ENCODE data around the gene KCTD1.

KCTD1 gene

DNA sequence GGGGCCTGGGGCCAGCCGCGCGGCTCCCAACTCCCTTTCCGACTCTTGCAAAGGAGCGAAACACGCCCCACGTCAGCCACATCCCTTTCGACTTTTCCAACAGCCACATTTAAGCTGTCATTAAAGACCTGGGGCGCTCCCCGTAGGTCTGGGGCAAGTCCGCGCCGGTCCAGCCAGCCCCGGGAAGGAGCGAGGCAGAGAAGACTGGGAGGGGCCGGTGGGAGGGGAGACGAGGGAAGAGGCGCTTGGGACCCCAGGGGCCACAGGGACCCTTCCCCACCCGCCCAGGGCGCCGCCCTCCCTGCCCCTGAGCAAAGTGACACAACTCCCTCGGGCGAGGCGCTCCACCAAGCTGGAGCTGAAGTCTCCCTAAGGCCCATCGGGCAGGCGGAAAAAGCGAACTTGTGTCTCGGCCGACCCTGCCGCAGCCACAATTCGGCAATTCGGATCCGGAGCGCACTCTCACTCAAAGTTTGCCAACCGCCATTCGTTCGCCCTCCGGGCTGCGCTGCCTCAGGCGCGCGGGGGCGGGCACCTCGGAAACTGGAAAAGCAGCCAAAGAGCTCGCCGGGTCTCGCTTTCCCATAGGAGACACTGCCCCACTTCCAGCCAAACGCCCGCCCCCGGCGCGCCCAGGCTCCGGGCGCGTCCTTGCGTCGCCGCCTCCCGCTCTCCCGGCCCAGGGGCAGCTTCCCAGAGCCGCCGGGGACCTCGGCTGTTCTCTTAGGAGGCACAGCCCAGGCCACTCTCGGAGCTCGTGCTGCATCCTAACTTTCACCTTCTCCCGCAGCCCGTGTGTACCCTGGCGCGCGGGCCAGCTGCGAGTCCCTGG, 1.1 kb upstream of the KCTD1 start:
- DNase-seq, result peak; percentile 4

DNA sequence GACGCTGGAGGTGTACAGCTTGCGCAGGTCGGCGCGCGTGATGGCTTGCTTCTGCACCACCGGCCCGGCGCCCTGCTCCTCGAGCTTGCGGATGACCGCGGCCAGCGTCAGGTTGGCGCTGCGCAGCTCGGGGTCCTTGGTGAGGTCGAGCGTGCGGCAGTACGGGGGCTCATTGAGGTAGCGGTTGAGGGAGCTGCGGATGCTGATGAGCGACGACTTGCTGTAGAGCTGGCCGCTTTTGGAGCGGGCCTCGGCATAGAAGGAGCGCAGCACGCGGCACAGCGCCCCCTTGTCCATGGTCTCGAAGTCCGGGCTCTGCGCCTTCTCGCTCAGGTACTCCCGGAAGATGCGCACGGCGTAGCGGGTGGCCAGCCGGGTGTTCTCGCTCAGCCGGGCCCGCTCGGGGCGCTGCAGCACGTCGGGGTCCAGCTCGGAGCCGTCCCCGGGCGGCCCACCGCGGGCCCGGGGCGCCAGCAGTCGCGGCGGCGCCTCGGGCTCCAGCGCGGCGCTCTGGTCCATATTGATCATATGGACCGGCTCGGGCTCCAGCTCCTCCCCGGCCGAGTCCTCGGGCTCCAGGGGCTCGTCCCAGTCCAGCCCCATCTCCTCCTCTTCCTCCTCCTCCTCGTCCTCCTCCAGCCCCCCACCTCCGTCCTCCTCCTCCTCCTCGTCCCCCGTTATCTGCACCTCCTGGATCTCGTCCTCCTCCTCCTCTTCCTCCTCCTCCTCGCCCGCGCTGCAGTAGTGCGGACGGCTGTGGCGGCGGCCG, 523 bp downstream of the KCTD1 start:
- DNase-seq, result peak; percentile 55

DNA sequence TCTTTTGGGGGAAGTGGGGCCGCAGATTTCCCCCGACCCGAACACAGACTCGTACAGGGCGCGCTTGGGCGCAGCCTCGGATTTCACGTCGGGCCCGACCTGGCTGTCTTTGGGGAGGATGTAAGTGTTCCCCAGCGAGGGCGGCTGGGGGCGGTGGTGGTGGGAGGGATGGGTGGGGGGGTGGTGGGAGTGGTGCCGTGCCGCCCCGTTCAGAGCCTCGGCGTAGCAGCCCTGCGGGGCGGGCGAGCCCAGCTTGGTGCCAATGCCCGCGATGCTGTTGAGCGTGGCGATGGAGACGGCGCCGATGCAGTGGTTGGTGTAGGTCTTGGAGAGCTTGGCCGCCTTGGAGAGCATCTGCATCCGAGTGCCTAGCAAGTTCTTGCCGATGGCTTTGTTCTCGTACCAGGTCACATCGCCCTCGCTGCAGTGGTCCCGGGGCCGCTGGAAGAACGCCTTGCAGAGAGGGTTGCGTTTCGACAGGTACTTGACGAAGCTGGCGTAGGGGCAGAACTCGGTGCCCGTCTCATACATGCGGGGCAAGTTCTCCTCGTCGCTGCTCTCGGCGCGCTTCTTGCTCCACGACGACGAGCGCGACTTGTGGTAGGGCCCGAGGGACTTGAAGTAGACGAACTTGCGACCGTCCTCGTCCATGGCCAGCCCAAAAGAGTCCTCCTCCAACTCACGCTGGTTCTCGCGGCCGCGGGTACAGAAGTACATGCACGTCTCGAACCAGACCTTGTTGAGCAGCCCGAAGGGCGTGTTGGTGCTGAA, 1.3 kb downstream of the KCTD1 start:
- DNase-seq, result no peak

DNA sequence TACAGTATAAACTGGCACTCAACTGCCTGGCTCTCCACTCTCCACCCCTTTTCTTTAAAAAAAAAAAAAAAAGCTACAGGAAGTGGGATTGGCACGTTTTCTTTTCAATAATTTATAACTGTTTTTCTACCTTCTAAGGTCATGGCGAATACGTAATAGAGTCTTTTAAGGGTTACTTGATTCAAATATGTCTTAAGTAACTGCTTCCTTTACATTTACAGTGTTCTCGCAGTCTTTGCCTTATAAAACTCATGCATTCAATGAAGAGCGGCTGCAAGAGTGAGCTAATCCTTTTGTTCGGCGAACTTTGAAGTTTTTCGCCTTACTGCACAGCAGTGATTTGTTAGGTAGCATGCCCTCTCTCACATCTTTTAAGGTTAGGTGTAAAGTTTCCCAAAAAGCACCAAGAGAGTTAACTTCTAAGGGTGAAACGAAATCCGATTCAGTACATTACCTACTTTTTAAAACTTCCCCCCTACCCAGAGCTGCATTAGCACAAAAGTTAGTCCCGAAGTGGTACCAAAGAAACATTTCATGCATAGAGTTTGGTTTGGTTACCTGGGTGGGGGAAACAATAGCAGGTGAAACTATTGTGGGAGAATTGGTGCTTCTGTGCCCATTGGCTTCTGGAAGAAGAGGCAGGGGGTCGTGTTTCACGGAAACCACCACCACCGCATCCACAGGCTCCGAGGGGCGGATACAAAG, 2.0 kb downstream of the KCTD1 start:
- no peak for DNase-seq

DNA sequence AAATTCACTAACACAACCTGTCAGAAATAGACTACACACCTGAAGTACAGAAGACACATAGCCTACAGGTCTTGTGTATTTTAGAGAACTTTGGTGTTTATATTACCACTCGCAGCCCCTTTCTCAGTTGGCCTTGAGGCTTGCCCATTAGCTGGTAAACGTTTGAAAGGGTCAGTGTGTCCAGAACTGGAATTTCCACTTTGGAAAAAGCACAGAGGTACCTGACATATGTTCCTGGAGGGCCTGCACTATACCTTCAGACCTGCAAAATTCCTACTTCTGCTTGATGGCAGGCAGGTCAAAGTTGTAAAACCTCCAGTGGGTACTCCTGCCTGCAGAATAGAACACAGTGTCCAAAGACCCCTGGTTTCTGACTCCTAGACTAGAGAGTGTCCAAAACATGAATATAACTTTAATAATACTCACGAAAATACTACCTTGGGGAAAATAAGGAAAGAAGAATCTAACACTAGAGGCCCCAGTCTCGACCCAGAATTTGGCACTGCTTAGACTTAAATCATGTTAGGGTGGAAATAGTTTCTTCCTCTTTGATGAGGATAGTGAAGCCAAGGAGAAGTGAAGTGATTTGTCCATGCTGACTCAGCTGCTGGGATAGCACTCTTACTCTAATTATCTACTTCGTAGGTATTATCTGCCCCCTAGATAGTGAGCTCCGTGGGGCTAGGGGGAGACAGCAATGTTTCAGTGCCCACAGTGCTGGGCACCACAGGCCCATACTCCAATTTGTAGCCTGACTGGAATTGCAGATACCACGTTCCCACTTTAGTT, 2.8 kb downstream of the KCTD1 start:
- no peak for DNase-seq

DNA sequence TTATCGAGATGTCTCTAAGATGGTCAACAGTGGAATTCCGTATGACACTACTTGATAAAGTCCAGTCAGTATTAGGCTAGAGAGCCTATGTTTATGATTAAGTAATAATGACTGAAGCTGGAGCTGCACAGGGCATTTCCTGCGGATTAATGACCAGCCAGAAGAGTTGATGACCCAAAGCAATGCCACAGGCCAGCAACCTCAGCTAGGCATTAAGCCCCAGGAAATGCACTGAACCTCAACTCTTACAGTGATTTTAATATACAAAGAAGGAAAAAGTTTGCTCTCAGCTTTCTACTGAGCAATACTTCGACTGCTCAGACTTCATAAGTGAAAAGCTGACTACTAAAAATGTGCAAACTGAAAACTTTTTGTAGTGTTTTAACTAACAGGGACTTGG, 3.9 kb downstream of the KCTD1 start:
- DNase-seq, result no peak

DNA sequence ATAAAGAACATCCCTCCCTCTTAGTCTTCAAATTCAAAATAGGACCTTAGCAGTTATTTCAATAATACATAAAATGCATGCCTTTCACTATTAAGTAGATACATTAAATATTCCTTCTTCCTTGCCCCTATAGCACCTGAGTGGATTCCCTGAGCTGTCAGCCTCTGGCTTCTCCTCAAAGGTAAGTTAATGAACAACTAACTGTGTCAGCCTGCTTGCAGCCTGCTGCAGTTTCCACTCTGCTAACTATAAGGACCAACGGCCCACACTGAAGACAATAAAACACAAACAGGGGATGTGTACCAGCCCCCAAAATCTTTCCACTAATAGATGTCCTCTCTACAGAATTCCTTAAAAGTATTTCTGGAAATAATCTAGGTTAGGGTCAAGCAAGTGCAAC, 5.0 kb downstream of the KCTD1 start:
- no peak for DNase-seq

DNA sequence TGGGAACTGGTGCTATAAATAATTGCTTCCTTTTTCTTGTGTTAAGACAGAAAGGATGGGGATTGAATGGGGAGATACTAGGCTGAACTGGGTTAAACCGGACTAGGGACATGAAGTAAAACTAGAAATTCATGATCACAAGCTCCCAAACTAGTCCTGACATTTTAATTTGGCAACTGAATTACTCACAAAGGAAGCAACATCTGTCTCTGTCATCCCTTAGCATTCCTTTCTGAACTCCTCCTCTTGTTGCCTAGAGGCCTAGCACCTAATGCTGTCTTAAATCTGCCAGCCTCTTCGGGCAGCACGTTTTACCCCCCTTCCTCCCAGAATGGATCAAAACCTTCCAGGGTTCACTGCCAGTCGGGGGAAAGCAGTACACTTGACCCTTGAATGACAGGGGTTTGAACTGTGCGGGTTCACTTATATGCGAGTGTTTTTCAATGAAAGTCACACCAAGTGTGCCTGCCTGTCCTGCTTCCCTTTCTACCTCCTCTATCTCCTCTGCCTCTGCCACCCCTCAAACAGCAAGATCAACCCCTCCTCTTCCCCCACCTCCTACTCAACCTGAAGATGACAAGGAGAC, 8.2 kb downstream of the KCTD1 start:
- DNase-seq, result no peak

DNA sequence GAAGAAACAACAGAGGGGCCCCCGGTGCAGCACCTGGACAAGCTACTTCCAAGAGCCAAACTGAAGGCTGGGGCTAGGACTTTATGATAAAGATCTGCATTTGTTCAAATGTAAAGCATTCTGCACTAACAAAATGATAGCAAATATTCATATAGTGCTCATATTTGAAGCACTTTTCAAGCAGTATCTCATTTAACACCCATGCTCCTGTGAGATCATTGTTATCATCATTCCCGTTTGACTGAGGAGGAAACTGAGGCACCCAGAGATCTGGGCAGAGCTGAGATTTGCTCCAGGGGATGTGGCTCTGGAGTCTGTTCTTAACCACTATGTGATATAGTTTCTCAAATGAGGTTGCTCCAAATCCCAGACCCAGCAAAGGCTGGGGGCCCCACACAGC, 9.8 kb downstream of the KCTD1 start:
- no peak for DNase-seq

DNA sequence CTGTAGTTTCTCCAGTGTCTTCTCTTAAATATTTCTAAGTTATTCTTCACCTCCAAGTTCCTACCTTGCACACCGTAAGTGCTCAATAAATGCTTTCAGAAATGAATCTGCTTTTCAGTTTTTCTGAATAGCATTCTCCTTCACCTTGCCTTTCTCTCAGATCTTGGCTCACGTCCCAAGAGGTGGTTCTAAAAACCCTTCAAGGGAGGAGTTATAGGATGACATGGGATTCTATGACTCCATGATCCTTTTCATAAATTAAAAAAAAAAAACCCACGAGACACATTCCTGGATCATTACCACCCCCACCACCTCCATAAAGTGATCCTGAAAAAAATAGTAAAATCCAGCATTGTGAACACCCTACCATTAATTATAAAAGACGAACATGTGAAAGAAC, 11.7 kb downstream of the KCTD1 start:
- DNase-seq, result no peak

DNA sequence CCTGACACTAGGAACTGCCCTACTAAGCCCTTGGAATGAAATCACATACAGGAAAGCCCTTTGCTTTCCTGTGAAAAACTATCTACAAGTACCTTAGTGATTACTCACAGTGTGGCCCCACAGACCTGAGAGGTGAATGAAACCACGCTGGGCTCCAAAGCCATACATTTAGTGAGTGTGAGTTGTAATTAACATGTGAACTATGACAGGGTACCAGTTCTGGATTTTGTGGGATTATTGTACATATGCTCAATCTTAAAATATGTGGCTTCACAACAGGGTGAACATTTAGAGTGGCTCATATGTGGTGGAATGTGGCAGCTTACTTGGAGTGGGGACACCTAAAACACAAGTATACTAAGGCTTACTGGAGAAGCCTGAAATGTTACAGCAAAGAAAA, 12.3 kb downstream of the KCTD1 start:
- no peak for DNase-seq

DNA sequence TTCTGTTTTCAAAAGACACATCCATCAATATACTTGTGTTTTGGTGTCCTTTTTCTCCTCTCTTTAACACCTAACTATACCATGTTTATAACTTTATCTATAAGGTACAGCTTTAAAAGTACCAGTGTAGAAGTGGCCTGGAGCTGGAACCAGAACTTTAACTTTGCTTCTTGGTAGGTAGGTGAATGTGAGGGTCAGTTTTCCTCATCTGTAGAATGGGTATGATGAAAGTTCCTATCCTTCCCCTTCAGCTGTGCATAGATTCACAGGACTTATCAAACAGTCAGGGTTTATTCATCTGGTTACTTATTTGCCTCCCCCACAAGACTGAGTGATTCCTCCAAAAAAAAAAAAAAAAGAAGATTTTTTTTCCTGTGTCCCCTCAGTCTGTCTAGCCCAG, 12.7 kb downstream of the KCTD1 start:
- DNase-seq, result no peak

DNA sequence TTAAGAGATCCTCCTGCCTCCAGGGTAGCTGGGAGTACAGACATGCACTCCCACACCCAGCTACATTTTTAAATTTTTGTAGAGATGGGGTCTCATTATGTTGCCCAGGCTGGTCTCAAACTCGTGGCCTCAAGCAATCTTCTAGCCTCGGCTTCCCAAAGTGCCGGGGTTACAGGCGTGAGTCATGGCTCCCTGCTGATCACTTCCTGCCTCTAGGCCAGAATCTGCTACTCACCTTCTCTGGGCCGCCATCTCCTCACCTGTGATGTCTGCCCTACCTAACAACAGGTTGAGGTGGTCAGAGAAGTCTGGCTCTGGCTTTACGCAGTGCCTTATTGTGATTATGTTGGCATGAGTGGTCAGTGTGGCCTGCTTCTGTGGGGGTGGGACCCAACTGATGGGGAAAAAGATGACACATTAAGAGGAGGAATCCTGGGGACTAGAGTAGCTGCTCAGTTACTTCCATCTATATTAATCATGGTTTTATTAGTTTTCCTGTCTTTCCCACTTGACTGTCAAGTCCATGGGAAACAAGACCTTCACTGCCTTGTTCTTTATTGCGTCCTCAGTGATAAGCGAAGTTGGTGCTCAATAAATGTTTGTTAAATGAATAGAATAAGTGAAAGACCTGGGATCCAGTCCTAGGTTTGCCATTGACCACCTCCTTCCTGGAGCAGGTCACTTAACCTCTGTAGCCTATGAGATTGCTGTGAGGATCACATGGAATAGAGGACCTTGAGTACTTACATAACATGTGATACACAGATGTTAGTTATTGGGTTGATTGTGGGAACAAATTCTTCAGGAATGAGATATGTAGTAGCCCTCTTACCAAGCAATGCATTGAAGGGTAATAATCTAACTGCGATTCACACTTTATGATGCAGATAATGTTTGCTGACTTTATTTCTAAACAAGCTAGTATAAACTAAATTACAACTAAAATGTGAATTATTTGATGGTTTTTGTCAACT, 15.7 kb downstream of the KCTD1 start:
- no peak for DNase-seq

DNA sequence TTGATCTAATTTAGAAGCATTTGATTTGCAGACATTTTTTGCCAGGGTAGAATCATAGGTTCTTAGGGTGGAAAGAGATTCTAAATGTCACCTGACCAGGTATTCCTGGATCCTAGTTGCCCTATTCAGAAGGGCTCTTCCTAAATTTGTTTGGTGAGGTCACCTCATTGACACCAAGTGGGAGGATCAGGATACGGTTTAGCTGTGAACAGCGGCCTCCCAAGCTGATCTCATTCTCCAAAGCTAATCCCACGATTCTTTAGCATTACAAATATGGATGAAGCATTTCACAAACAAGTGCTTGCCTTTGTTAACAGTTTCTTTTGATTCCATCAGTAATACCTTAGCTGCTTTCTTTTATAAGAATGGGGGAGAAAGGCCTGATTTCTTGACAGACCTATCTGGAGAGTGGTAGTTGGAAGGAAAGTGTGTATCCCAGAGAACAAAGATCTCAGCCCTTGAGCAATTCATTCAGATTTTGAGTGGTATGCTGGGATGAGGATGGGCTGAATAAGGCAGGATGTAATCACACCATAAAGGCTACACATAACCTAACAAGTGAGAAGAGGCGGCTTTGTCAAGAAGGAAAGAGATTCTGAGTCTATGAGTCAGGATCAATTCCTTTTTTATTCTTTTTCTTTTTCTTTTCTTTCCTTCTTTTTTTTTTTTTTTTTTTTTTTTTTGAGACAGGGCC, 16.6 kb downstream of the KCTD1 start:
- no peak for DNase-seq

DNA sequence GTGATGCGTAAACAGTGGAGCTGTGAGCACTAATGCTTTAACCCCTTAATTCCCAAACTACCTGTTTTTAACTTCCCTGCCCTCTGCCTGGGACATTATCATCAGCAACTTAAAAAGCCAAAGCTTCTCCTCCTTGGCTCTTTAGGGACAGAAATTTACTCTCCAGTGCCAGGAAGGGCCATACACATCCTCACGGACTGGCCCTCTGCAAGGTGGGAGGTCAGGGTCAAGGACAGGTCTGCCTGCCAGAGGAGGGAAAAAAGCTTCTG, 21.5 kb downstream of the KCTD1 start:
- no peak for DNase-seq

DNA sequence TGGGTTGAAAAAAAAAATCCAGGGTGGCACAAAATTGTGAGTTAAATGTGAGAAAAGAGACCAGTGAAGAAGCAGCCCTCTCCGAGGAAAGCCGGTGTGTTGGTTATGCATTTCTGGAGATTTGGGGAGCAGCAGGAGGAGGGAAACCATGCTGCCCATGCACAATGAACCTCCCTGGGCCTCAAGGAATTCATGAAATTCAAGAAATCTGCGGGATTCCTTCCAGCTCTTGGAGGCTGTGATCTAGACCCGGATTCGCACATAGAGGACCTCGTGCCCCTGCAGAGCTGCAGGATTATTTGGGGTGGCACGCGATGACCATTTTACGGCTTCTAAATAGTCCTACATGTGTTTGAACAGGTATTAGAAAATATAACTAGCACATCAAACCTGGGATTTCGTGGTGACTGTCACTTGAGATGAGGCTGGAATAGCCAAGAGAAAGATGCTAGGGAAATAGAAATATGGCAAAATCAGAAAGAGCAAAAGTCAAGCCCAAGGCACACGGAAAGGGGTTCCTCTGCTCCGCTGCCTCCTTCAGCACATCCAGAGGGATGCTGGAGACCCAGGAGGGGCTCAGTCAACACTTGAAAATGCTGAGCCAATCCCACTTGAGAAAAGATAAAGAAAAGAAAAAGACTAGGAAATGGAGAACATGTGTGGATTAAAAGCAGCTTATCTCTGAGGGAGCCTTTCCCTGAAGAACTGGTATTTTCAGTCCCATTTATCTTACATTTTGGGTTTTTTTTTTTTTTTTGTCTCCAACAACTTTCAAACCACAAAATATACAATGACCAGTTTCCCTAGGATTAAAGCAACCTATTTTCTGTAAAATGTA, 22.0 kb downstream of the KCTD1 start:
- no peak for DNase-seq

DNA sequence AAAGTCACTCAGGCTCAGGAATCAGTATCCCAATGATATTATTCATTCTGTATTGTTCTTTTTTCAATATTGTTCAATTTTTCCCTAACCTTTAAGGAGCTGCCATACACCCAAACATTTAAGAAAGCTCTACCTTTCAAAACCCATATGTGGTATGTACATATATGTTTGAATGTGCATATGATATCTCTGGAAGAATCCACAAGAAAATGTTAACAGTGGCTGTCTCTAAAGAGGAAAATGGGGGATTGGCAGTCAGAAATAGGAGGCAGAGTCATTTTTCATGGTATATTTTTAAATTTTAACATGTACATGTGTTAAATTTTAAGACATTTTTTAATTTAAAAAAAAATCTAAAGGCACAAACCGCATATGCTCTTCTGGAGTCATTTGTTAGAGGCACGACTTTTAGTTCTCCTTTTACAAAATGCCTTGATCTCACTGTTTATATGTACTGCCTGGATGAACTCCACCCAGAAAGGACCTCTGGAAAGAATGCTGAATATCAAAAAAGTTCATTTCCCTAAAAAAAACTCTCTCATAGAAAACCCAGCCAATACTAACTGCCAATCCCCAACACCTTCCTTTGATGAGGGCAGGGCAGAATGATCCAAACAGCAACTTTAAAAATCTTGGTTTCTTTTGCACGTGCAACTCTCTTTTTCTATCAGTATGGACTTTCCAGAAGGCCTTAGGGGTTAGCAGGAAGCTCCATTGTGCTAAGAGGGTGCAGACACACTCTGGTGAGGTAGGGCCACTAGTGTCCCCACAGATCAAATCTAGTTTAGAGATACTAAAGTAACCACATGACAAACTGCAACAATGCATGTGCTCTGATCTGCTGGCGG, 23.6 kb downstream of the KCTD1 start:
- no peak for DNase-seq

DNA sequence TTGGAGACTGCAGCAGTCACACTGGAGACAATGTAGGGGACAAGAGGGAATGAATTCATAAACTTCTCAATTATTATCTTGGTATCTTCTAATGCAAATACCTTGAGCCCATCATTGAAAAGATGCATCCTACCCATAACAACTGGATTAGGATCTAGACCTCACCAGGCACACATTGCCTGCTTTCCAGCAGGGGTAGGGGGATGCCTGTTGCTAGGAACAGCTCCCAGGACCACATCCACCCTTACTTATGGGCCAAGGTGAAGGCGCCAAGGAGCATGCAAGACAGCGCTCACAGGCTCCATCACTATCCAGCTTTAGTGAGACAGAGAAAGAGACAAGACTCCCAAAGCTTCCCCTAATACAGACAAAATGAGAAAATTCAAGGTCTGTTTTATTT, 24.4 kb downstream of the KCTD1 start:
- no peak for DNase-seq

Measured in CD4-positive, alpha-beta T cell treated with Interleukin-17A for 4 hours (primary cell).